Fibroblast of the aortic adventitia (primary cell): ENCODE results near the gene TPGS2. TPM values are rescaled to one million over a fixed set of nuclear protein-coding genes. Genes with fewer than 3 reads are reported as not detected.

ENCODE experiments used
- DNase-seq: peaks from one replicate; pipeline ENCODE4 v3.0.0-alpha.2; 2010; ENCODE audit warnings: low read depth
- H3K4me3 ChIP-seq: 2 replicates; pipeline ENCODE4 v1.5.1; 2011; ENCODE audit warnings: low read depth, mild to moderate bottlenecking, control low read depth, low read length, moderate library complexity
- total RNA-seq: library from RNA; depleted of rRNA; stranded (reverse); fragments of >200 nt; gene quantifications from 2 replicates; pipeline ENCODE4 v1.2.3, GENCODE V29; 2012; ENCODE audit warnings: low replicate concordance
- TF ChIP-seq, protein P1 (sequence below): IDR thresholded peaks from 2 replicates; pipeline ENCODE4 v1.5.1; 2011; ENCODE audit warnings: mild to moderate bottlenecking, low read length, control low read depth, inconsistent platforms; ENCODE audit not compliant: insufficient read depth

Gene TPGS2
- total RNA-seq, 1 donor: 115 TPM

DNA sequence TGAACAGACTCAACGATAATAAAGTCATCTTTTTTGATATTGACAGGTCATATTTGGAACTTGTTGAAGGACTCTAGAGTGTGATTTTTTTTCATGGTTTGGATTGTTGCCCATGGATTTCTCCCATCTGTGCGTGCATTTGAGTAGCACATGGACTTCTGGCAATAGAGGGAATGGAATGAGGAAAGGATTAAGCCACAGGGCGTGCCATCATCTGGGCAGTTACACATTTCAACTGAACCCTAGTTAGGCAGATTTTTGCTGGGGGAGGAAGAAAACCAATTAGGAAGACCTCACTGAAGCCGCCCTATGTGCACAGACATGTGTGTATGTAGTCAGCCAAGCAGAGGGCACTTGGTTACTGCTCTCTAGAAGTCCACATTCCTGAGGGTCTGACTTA lies 72.6 kb downstream of the TPGS2 start:
- DNase-seq: peak; percentile 66
- TF ChIP-seq, protein P1, sequence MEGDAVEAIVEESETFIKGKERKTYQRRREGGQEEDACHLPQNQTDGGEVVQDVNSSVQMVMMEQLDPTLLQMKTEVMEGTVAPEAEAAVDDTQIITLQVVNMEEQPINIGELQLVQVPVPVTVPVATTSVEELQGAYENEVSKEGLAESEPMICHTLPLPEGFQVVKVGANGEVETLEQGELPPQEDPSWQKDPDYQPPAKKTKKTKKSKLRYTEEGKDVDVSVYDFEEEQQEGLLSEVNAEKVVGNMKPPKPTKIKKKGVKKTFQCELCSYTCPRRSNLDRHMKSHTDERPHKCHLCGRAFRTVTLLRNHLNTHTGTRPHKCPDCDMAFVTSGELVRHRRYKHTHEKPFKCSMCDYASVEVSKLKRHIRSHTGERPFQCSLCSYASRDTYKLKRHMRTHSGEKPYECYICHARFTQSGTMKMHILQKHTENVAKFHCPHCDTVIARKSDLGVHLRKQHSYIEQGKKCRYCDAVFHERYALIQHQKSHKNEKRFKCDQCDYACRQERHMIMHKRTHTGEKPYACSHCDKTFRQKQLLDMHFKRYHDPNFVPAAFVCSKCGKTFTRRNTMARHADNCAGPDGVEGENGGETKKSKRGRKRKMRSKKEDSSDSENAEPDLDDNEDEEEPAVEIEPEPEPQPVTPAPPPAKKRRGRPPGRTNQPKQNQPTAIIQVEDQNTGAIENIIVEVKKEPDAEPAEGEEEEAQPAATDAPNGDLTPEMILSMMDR: no peak
- H3K4me3 ChIP-seq: no peak overlapping the region

DNA sequence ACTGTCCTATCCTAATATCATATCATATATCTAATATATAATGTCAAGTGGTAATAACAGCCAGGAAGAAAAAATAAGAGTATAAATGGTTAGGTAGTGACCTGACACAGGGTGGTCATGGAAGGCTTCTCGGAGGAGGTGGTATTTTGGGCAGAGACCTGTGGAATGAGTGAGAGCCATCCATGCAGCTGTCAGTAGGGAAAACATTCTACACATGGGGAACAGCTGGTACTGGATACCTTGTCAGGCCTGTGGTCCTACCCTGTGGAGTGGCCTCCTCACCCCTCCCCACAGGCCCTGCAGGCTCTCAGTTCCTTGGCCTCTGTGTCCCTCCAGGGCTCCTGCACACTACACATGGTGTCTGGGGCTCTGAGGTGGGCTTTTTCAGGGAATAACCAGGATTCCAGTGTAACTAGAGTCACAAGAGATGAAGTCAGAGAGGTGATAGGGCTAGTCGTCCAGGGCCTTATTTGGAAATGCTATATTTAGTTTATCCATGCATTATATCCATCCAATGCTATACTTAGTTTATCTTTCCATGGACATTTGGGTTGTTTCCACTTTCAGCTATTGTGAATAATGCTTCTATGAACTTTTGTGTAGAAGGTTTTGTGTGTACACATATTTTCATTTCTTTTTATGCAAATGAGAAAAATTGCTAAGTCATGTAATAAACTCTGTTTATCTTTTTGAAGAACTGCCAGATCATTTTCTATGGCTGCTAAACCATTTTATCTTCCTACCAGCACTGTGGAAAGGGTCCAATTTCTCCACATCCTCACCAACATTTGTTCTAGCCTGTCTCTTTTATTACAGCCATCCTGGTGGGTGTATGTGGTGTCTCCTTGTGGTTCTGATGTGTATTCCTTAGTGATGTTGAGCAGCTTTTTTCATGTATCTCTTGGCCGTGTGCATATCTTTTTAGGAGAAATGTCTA lies 75.6 kb downstream of the TPGS2 start:
- H3K4me3 ChIP-seq: no peak overlapping the region
- DNase-seq: peak; percentile 49
- TF ChIP-seq, protein P1: no peak

DNA sequence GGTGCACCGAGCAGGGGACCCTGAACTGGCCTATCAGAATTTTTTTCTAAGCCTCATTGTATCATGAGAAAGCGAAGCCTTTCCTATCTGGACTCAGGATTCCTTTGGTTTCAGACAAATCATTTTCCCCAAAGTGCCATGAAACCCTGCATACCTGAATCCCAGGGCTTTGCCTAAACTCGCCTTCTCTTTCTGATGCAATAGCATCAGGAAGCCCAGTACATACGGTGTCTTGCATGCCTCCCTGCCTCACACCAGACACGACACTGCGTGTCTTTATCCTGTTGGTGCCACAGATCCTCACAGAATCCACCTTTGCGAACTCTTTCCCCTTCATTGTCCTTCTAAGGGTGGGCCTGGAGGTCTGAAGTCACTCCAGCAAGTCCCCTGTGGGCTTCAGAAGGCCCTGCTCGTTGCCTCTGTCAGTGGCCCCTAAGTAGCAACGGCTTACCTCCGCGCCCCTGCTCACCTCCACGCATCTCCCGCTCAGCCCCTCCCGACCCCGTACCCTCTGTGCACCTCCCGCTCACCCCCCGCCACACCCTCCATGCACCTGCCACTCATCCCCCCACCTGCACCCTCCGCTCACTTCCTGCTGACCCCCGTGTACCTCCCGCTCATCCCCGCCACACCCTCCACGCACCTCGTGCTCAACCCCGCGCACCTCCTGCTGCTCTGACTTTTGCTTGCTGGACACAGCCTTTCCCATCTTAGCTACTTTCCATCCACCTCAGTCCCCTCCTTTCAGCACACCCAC lies 83.4 kb downstream of the TPGS2 start:
- DNase-seq: no peak
- H3K4me3 ChIP-seq: no peak overlapping the region
- TF ChIP-seq, protein P1: no peak

DNA sequence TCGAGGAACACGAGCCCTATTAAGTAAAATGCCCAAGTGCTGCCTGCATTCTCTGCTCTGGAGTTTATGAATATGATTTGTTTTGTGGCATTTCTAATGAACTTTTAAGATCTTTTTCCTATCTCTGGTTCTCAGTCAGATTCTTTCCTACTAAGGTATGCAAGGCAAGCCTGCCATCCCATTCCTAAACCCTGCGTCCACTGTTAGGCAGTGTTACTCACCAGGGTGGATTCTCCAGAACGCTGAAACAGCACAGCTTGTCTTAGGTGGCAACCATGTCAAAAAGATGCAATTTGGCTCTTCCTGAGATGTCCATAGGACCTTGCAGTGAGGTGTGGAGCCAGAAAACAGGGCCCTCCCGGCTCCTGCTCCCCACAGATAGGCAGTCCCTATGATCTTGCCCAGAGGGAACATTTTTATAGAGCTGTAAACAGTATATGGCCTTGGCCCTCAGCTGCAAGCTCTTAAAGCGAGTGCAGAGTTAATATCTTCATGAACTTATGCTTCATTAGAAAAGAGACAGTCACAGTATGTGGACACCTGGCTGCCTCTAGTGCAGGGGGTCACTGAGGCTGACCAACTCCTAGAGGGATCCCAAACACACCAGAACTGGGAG lies 84.4 kb downstream of the TPGS2 start:
- DNase-seq: peak; percentile 15
- H3K4me3 ChIP-seq: no peak overlapping the region
- TF ChIP-seq, protein P1: no peak

Other genes starting within 250 kb of the TPGS2 start
- 9.6 and 13.6 TPM in 2 replicates for gene KIAA1328, start 125 bp upstream of the TPGS2 start, total RNA-seq